Mesenchymal stem cell (in vitro differentiated cells and primary cell): ENCODE data around the gene TXNRD1.

Experiments used
- DNase-seq: peaks from one replicate; pipeline ENCODE4 v3.0.0-alpha.2; 2013
- H2AFZ ChIP-seq: one replicate; pipeline ENCODE4 v1.6.1; 2013; ENCODE audit warnings: low read depth, mild to moderate bottlenecking, control low read depth, inconsistent platforms, low read length, moderate library complexity
- H2AK5ac ChIP-seq: 2 replicates; pipeline ENCODE4 v1.6.1; 2013; ENCODE audit warnings: low read length, moderate library complexity, mild to moderate bottlenecking, inconsistent platforms; ENCODE audit not compliant: severe bottlenecking
- H2BK120ac ChIP-seq: one replicate; pipeline ENCODE4 v1.6.1; 2013; ENCODE audit warnings: low read depth, mild to moderate bottlenecking, inconsistent platforms, low read length, moderate library complexity
- H2BK12ac ChIP-seq, 2 experiments: one replicate each; pipeline ENCODE4 v1.6.1; 2013; ENCODE audit warnings: inconsistent platforms in 2 of 2, low read length in 2 of 2, mild to moderate bottlenecking in 2 of 2, moderate library complexity in 2 of 2, control low read depth in 1 of 2
- H2BK15ac ChIP-seq: one replicate; pipeline ENCODE4 v1.6.1; 2013; ENCODE audit warnings: mild to moderate bottlenecking, low read depth, inconsistent platforms; ENCODE audit not compliant: poor library complexity, severe bottlenecking
- H2BK5ac ChIP-seq: 2 replicates; pipeline ENCODE4 v1.6.1; 2013; ENCODE audit warnings: low read depth, mild to moderate bottlenecking, low read length, control low read depth, inconsistent platforms; ENCODE audit not compliant: poor library complexity, severe bottlenecking
- H3K14ac ChIP-seq, 2 experiments: one replicate each; pipeline ENCODE4 v1.6.1; 2013; ENCODE audit warnings: inconsistent platforms in 2 of 2, low read length in 2 of 2, control low read depth in 1 of 2, mild to moderate bottlenecking in 1 of 2, moderate library complexity in 1 of 2
- H3K18ac ChIP-seq, 2 experiments: one replicate each; pipeline ENCODE4 v1.6.1; 2013; ENCODE audit warnings: inconsistent platforms in 2 of 2, low read length in 2 of 2, control low read depth in 1 of 2, low read depth in 1 of 2, mild to moderate bottlenecking in 1 of 2
- H3K23ac ChIP-seq, 2 experiments: one replicate each; pipeline ENCODE4 v1.6.1; 2013; ENCODE audit warnings: inconsistent platforms in 2 of 2, low read length in 2 of 2, mild to moderate bottlenecking in 2 of 2, moderate library complexity in 2 of 2, control low read depth in 1 of 2
- H3K27ac ChIP-seq: 2 replicates; pipeline ENCODE4 v1.5.1; 2013; ENCODE audit warnings: mild to moderate bottlenecking, moderate library complexity, low read length, control low read depth, inconsistent platforms; ENCODE audit not compliant: poor library complexity, severe bottlenecking
- H3K27me3 ChIP-seq, 2 experiments: 2 replicates each; pipeline versions ENCODE4 v1.6.1 to v1.7.0; 2013; ENCODE audit warnings: low read length in 2 of 2, mild to moderate bottlenecking in 2 of 2, moderate library complexity in 2 of 2, control low read depth in 1 of 2, inconsistent platforms in 1 of 2; ENCODE audit not compliant: control insufficient read depth in 1 of 2, insufficient read depth in 1 of 2
- H3K36me3 ChIP-seq, 2 experiments: 2 replicates each; pipeline versions ENCODE4 v1.6.1 to v1.7.0; 2013; ENCODE audit warnings: low read length in 2 of 2, control low read depth in 1 of 2, inconsistent platforms in 1 of 2, low read depth in 1 of 2, mild to moderate bottlenecking in 1 of 2; ENCODE audit not compliant: insufficient read depth in 2 of 2, control insufficient read depth in 1 of 2
- H3K4ac ChIP-seq, 2 experiments: one replicate each; pipeline ENCODE4 v1.6.1; 2013; ENCODE audit warnings: inconsistent platforms in 2 of 2, low read length in 2 of 2, mild to moderate bottlenecking in 2 of 2, moderate library complexity in 2 of 2, control low read depth in 1 of 2, low read depth in 1 of 2
- H3K4me1 ChIP-seq: 2 replicates; pipeline ENCODE4 v1.6.1; 2013; ENCODE audit warnings: low read depth, low read length, control low read depth; ENCODE audit not compliant: control insufficient read depth, insufficient read depth
- H3K4me2 ChIP-seq: 2 replicates; pipeline ENCODE4 v1.6.1; 2013; ENCODE audit warnings: low read length, mild to moderate bottlenecking, inconsistent platforms; ENCODE audit not compliant: poor library complexity, severe bottlenecking
- H3K4me3 ChIP-seq, 2 experiments: 2 replicates each; pipeline versions ENCODE4 v1.5.1 to v1.7.0; 2013; ENCODE audit warnings: low read length in 2 of 2, mild to moderate bottlenecking in 2 of 2, control low read depth in 1 of 2, low read depth in 1 of 2; ENCODE audit not compliant: insufficient read depth in 1 of 2
- H3K79me1 ChIP-seq: replicated peaks from 2 replicates; pipeline ENCODE4 v1.6.1; 2013; ENCODE audit warnings: mild to moderate bottlenecking, control low read depth, low read length, inconsistent platforms; ENCODE audit not compliant: poor library complexity, severe bottlenecking
- H3K9ac ChIP-seq: 2 replicates; pipeline ENCODE4 v1.7.0; 2013; ENCODE audit warnings: mild to moderate bottlenecking, low read length, moderate library complexity
- H3K9me3 ChIP-seq: 2 replicates; pipeline ENCODE4 v1.7.0; 2013; ENCODE audit warnings: mild to moderate bottlenecking, low read length; ENCODE audit not compliant: control insufficient read depth
- H4K8ac ChIP-seq: one replicate; pipeline ENCODE4 v1.6.1; 2013; ENCODE audit warnings: inconsistent platforms, mild to moderate bottlenecking, low read length, moderate library complexity
- H4K91ac ChIP-seq: one replicate; pipeline ENCODE4 v1.6.1; 2013; ENCODE audit warnings: mild to moderate bottlenecking, low read length, inconsistent platforms
- WGBS: methylation state at CpG from one replicate; pipeline ENCODE4 v1.1.7; 2013; ENCODE audit warnings: mixed read lengths; 5-methylcytosine and 5-hydroxymethylcytosine counted together

Gene TXNRD1

GRCh38 chr12:104319028-104319427 lies 103.4 kb downstream of the TXNRD1 start:
- DNase-seq, result no peak
- no peak overlapping the region for H3K18ac ChIP-seq
- no peak overlapping the region for H4K91ac ChIP-seq
- no peak overlapping the region for H3K4me2 ChIP-seq
- no peak overlapping the region for H3K9ac ChIP-seq
- no peak overlapping the region for H3K4me3 ChIP-seq
- H3K27me3 ChIP-seq, result no peaks in the 10 kb centered on the region
- H3K4ac ChIP-seq, result no peak overlapping the region
- no peak overlapping the region for H4K8ac ChIP-seq
- no peak overlapping the region for H2AK5ac ChIP-seq
- no peak overlapping the region for H2BK5ac ChIP-seq
- H3K27ac ChIP-seq, result no peak overlapping the region
- H3K23ac ChIP-seq, result no peak overlapping the region
- peaks cover 12 to 87% of the 10 kb centered on the region in 2 experiments for H3K36me3 ChIP-seq
- WGBS, result no CpG with 5 or more reads among the region's 1 CpG
- no peaks in the 10 kb centered on the region for H3K9me3 ChIP-seq
- H3K4me1 ChIP-seq, result no peaks in the 10 kb centered on the region
- no peak overlapping the region for H2BK15ac ChIP-seq
- H3K79me1 ChIP-seq, result peaks cover 21% of the 10 kb centered on the region
- no peak overlapping the region for H3K14ac ChIP-seq
- no peak overlapping the region for H2AFZ ChIP-seq
- H2BK12ac ChIP-seq, result no peak overlapping the region
- no peak overlapping the region for H2BK120ac ChIP-seq

GRCh38 chr12:104319918-104320626 lies 104.5 kb downstream of the TXNRD1 start:
- Histone ChIP-seq H3K23ac (no peak overlapping the region), H4K8ac (no peak overlapping the region), H3K4me3 (no peak overlapping the region), H2BK120ac (no peak overlapping the region), H2BK12ac (no peak overlapping the region), H4K91ac (no peak overlapping the region), H3K14ac (no peak overlapping the region), H3K9ac (no peak overlapping the region), H3K79me1 (peaks cover 19% of the 10 kb centered on the region), H3K4ac (no peak overlapping the region), H3K18ac (no peak overlapping the region), H3K27me3 (no peaks in the 10 kb centered on the region), H3K9me3 (no peaks in the 10 kb centered on the region), H3K4me2 (no peak overlapping the region), H2BK5ac (no peak overlapping the region), H2AFZ (no peak overlapping the region), H3K36me3 (peaks cover 10 to 85% of the 10 kb centered on the region in 2 experiments), H3K27ac (no peak overlapping the region), H2AK5ac (no peak overlapping the region), H3K4me1 (no peaks in the 10 kb centered on the region), H2BK15ac (no peak overlapping the region)
- 88% methylated on average over 1 of the region's 1 CpG for WGBS
- DNase-seq, result no peak

- Histone ChIP-seq H3K9me3 (no peaks in the 10 kb centered on the region), H3K4ac (no peak overlapping the region), H3K27ac (no peak overlapping the region), H2BK15ac (no peak overlapping the region), H3K4me2 (no peak overlapping the region), H4K91ac (no peak overlapping the region), H3K27me3 (no peaks in the 10 kb centered on the region), H2BK12ac (no peak overlapping the region), H3K4me3 (no peak overlapping the region), H3K79me1 (peaks cover 18% of the 10 kb centered on the region), H2BK5ac (no peak overlapping the region), H2AFZ (no peak overlapping the region), H4K8ac (no peak overlapping the region), H3K4me1 (no peaks in the 10 kb centered on the region), H2BK120ac (no peak overlapping the region), H2AK5ac (no peak overlapping the region), H3K9ac (no peak overlapping the region), H3K14ac (no peak overlapping the region), H3K23ac (no peak overlapping the region), H3K36me3 (peaks cover 13 to 85% of the 10 kb centered on the region in 2 experiments), H3K18ac (no peak overlapping the region)
- no peak for DNase-seq
Observed at GRCh38 chr12:104320627-104321024, 105.0 kb downstream of the TXNRD1 start.

GRCh38 chr12:104321949-104322348 lies 106.4 kb downstream of the TXNRD1 start:
- no peak for DNase-seq
- H2AFZ ChIP-seq, result no peak overlapping the region

More at GRCh38 chr12:104321949-104322348, 106.4 kb downstream of the TXNRD1 start:
- Histone ChIP-seq H3K4me3 (no peak overlapping the region), H3K79me1 (peaks cover 16% of the 10 kb centered on the region), H4K8ac (no peak overlapping the region), H3K27ac (no peak overlapping the region), H3K18ac (no peak overlapping the region), H3K9ac (no peak overlapping the region), H2BK120ac (no peak overlapping the region), H2BK5ac (no peak overlapping the region), H3K4me1 (no peaks in the 10 kb centered on the region), H3K27me3 (no peaks in the 10 kb centered on the region), H3K9me3 (no peaks in the 10 kb centered on the region), H2AK5ac (no peak overlapping the region), H2BK15ac (no peak overlapping the region), H3K4ac (no peak overlapping the region), H2BK12ac (no peak overlapping the region), H4K91ac (no peak overlapping the region), H3K36me3 (peaks cover 20 to 87% of the 10 kb centered on the region in 2 experiments), H3K4me2 (no peak overlapping the region), H3K14ac (no peak overlapping the region), H3K23ac (no peak overlapping the region)
- no CpG with 5 or more reads among the region's 1 CpG for WGBS
